MCF 10A (cell line): ENCODE measurements around the gene ABCC1. TPM values are rescaled to one million over a fixed set of nuclear protein-coding genes. Genes with fewer than 3 reads are reported as not detected.

Experiments used
- BruUV-seq: library from RNA; stranded (reverse); fragments of 400-500 nt; replicated peaks from 2 replicates; lab custom pipeline; 2021; lab: Mats Ljungman, UMichigan
- CTCF ChIA-PET: fragments of 300-600 bp; sonication (Branson Sonifier 250); formaldehyde crosslinking; extraction: SDS; loops from one replicate; lab custom pipeline; 2021; ENCODE audit warnings: antibody characterized with exemption, inconsistent platforms; lab: Yijun Ruan, JAX
- POLR2A ChIA-PET: fragments of 300-600, 350-650 bp; sonication (Branson Sonifier 250); formaldehyde crosslinking; extraction: SDS; loops from one replicate; lab custom pipeline; 2020; ENCODE audit warnings: antibody characterized with exemption, inconsistent platforms; lab: Yijun Ruan, JAX
- DNase-seq: peaks from one replicate; pipeline ENCODE4 v3.0.0-alpha.2; 2018; ENCODE audit not compliant: unreplicated experiment
- H3K27ac Mint-ChIP-seq: one replicate; pipeline ENCODE4 v1.8.0; 2022; ENCODE audit warnings: mild to moderate bottlenecking, low read depth, mixed read lengths; ENCODE audit not compliant: unreplicated experiment
- H3K27me3 Mint-ChIP-seq: one replicate; pipeline ENCODE4 v1.8.0; 2022; ENCODE audit warnings: mixed read lengths; ENCODE audit not compliant: insufficient read depth, unreplicated experiment
- H3K36me3 Mint-ChIP-seq: one replicate; pipeline ENCODE4 v1.8.0; 2022; ENCODE audit warnings: mild to moderate bottlenecking, moderate library complexity, mixed read lengths; ENCODE audit not compliant: insufficient read depth, unreplicated experiment
- H3K4me1 Mint-ChIP-seq: one replicate; pipeline ENCODE4 v1.8.0; 2022; ENCODE audit warnings: mixed read lengths; ENCODE audit not compliant: insufficient read depth, unreplicated experiment
- H3K4me3 Mint-ChIP-seq: one replicate; pipeline ENCODE4 v1.8.0; 2022; ENCODE audit warnings: mild to moderate bottlenecking, moderate library complexity, mixed read lengths; ENCODE audit not compliant: unreplicated experiment
- H3K9me3 Mint-ChIP-seq: one replicate; pipeline ENCODE4 v1.8.0; 2022; ENCODE audit warnings: mixed read lengths; ENCODE audit not compliant: unreplicated experiment
- intact Hi-C: fragments of 100-400 bp; cut with micrococcal nuclease; formaldehyde crosslinking; loops from 2 replicates; pipeline ENCODE4 v1.14.1; 2022
- total RNA-seq: library from RNA; stranded (reverse); gene quantifications from 2 replicates; pipeline ENCODE4 v1.2.3, GENCODE V29; 2022
- TF ChIP-seq, protein P1 (sequence below): fragments of 200-600 bp; IDR thresholded peaks from one replicate; pipeline ENCODE4 v1.8.0; 2022; ENCODE audit warnings: antibody characterized with exemption, mild to moderate bottlenecking; ENCODE audit not compliant: unreplicated experiment

ABCC1 gene
- total RNA-seq, 1 experiment from 2014 or later: 72.5 TPM

DNA sequence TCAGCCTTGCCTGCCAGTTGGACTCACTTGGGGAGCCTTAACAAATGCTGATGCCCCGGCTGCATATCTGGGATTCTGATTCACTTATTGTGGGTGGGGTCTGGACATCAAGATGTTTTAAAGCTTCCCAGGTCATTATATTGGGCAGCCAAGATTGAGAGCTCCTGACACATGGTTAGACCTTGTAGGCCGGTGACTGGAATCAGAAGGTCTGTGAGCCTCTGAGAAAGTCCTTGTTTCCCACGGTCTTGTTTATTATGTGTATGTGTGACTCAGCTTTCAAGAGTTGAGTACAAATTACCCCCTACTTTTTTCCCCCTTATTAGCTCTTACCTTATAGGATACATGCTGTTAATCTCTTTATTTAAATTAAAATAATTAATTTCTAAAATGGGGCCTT lies 103.5 kb downstream of the ABCC1 start:
- Mint-ChIP-seq H3K27ac (no peak overlapping the region), H3K36me3 (peaks cover 76% of the 10 kb centered on the region), H3K27me3 (no peaks in the 10 kb centered on the region), H3K4me3 (no peak overlapping the region), H3K4me1 (no peaks in the 10 kb centered on the region), H3K9me3 (no peaks in the 10 kb centered on the region)
- intact Hi-C loops: no loop called here
- TF ChIP-seq, protein P1, sequence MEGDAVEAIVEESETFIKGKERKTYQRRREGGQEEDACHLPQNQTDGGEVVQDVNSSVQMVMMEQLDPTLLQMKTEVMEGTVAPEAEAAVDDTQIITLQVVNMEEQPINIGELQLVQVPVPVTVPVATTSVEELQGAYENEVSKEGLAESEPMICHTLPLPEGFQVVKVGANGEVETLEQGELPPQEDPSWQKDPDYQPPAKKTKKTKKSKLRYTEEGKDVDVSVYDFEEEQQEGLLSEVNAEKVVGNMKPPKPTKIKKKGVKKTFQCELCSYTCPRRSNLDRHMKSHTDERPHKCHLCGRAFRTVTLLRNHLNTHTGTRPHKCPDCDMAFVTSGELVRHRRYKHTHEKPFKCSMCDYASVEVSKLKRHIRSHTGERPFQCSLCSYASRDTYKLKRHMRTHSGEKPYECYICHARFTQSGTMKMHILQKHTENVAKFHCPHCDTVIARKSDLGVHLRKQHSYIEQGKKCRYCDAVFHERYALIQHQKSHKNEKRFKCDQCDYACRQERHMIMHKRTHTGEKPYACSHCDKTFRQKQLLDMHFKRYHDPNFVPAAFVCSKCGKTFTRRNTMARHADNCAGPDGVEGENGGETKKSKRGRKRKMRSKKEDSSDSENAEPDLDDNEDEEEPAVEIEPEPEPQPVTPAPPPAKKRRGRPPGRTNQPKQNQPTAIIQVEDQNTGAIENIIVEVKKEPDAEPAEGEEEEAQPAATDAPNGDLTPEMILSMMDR: no peak
- ChIA-PET POLR2A (interaction anchor here (0.5 to 1.1 kb wide), 2 partner anchors 9 to 1443 kb away, joined by 3 read pairs; no protein-coding TSS in a partner anchor), CTCF (interaction anchor here (0.5 to 2.3 kb wide), 4 partner anchors 11 to 284 kb away, joined by 3 to 5 read pairs (median 4); no protein-coding TSS in a partner anchor)
- BruUV-seq: no TSS peak
- no peak for DNase-seq

DNA sequence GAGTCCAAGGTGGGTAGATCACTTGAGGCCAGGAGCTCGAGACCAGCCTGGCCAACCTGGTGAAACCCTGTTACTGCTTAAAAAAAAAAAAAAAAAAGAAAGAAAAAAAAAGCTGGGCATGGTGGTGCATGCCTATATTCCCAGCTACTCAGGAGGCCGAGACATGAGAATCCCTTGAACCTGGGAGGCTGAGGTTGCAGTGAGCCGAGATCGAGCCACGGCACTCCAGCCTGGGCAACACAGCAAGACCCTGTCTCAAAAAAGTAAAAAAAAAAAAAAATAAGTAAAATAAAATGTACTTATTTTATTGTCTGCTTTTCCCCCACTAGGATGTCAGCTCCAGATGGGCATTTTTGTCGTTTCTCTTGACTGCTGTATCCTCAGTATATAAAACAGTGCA lies 107.7 kb downstream of the ABCC1 start:
- DNase-seq: no peak
- H3K36me3 Mint-ChIP-seq: peaks cover 54% of the 10 kb centered on the region
- BruUV-seq: no TSS peak
- intact Hi-C loops: no loop called here
- POLR2A ChIA-PET: no interaction called here
- H3K9me3 Mint-ChIP-seq: no peaks in the 10 kb centered on the region
- H3K4me1 Mint-ChIP-seq: no peaks in the 10 kb centered on the region
- H3K4me3 Mint-ChIP-seq: no peak overlapping the region
- CTCF ChIA-PET: interaction anchor here (0.6 to 1.6 kb wide), 4 partner anchors 17 to 184 kb away, joined by 3 to 7 read pairs (median 4); no protein-coding TSS in a partner anchor
- no peak overlapping the region for H3K27ac Mint-ChIP-seq
- TF ChIP-seq, protein P1: no peak
- no peaks in the 10 kb centered on the region for H3K27me3 Mint-ChIP-seq

DNA sequence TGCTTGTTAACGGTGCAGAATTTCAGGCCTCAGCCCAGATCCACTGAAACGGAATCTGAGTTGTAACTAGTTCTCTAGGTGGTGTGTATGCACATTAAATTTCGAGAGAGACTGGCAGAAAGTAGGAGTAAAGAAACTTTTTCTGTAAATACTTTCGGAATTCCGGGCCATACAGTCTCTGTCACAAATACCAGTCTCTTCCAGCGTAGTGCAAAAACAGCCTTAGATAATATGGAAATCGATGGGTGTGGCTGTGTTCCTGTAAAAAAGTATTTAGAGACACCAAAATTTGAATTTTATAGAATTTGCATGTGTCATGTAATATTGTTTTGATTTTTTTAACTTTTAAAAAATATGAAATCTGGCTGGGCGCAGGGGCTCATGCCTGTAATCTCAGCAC lies 109.7 kb downstream of the ABCC1 start:
- H3K4me1 Mint-ChIP-seq: no peaks in the 10 kb centered on the region
- ChIA-PET POLR2A (no interaction called here), CTCF (interaction anchor here (0.7 to 1.7 kb wide), 2 partner anchors 62 to 184 kb away, joined by 4 to 5 read pairs; no protein-coding TSS in a partner anchor)
- no peak overlapping the region for H3K4me3 Mint-ChIP-seq
- no peaks in the 10 kb centered on the region for H3K9me3 Mint-ChIP-seq
- no TSS peak for BruUV-seq
- H3K27ac Mint-ChIP-seq: no peak overlapping the region
- DNase-seq: no peak
- TF ChIP-seq, protein P1: no peak
- H3K27me3 Mint-ChIP-seq: no peaks in the 10 kb centered on the region
- H3K36me3 Mint-ChIP-seq: peaks cover 70% of the 10 kb centered on the region
- intact Hi-C loops: no loop called here

DNA sequence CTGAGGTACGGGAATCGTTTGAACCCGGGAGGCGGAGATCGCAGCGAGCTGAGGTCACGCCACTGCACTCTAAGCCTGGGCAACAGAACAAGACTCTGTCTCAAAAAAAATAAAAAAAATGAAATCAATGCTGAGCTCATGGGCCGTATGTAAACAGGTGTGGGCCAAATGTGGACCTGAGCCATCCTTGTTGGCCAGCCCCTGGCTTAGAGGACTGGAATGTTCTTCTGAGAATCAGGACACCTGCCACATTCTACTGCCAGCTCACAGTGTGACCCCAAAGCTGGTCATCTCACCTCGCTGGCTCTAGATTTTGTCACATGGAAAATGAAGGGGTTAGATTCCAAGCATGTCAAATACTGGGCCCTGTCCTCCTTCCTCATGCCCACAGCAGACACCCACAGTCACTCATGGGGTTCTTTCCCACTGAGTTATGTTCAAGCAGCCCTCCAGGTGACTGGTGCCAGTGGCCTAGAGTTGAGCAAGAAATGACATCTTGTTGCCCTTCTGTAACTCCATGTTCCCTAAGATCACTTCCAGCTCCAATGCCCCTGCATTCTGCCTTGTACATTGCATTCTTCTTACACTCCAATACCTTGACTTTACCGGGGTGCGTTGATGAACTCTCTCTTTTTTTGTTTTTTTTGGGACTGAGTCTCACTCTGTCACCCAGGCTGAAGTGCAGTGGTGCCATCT lies 110.6 kb downstream of the ABCC1 start:
- intact Hi-C loops: no loop called here
- H3K27me3 Mint-ChIP-seq: no peaks in the 10 kb centered on the region
- H3K36me3 Mint-ChIP-seq: peaks cover 61% of the 10 kb centered on the region
- CTCF ChIA-PET: interaction anchor here (0.7 to 1.7 kb wide), 3 partner anchors 135 to 185 kb away, joined by 3 to 5 read pairs (median 4); no protein-coding TSS in a partner anchor
- no peaks in the 10 kb centered on the region for H3K4me1 Mint-ChIP-seq
- TF ChIP-seq, protein P1: no peak
- BruUV-seq: no TSS peak
- H3K9me3 Mint-ChIP-seq: no peaks in the 10 kb centered on the region
- H3K4me3 Mint-ChIP-seq: no peak overlapping the region
- H3K27ac Mint-ChIP-seq: no peak overlapping the region
- no peak for DNase-seq
- POLR2A ChIA-PET: no interaction called here
